Measurements from ENCODE around the gene ADGRL4. TPM values are rescaled to one million over a fixed set of nuclear protein-coding genes. Genes with fewer than 3 reads are reported as not detected.
"Not testable (repeated sequence)": the region's sequence is repeated elsewhere in the genome, so short reads cannot be mapped to it uniquely, and the experiment has no call there.

ADGRL4 gene
- total and polyA plus RNA-seq, 2 donors from 2014 or later: 16.8 to 43.0 TPM

DNA sequence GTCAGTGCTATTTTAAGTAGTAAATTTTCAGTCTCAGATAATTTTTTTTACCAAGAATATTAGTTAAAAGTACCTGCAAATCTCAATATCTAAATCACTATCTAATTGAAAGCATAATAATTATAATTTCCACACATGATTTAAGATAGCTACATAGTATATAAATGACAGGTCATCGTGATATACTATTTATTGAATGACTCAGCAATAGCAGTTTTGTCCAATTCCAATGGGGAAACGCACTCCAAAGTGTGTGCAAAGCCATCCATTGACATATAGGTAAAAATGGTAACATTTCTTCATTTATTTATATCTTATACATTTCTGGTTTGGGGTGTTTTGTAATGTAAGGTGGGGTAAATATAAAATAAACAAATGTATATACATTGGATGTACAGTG, 19.5 kb downstream of the ADGRL4 start:
- H3K36me3 ChIP-seq (ENCODE audit: control insufficient read depth in 2 of 3, insufficient read depth in 3 of 3, low read length in 3 of 3): no peaks in the 10 kb centered on the region
- H3K27ac ChIP-seq (ENCODE audit: low read depth in 2 of 2, low read length in 2 of 2): no peak overlapping the region
- no peaks in the 10 kb centered on the region for H3K9me3 ChIP-seq (ENCODE audit: control insufficient read depth in 2 of 3, insufficient read depth in 1 of 3, low read length in 3 of 3)
- H3K27me3 ChIP-seq (ENCODE audit: control insufficient read depth, insufficient read depth, low read length): no peaks in the 10 kb centered on the region
- no peak for TF ChIP-seq CTCF (IDR thresholded peaks at IDR 0.05; ENCODE audit: borderline replicate concordance, extremely low read depth, insufficient read depth)
- H3K4me1 ChIP-seq (ENCODE audit: control insufficient read depth in 2 of 3, insufficient read depth in 2 of 3, low read depth in 1 of 3, low read length in 3 of 3): no peaks in the 10 kb centered on the region
- no peak overlapping the region for H3K9ac ChIP-seq (ENCODE audit: low read length in 3 of 3)
- H3K4me3 ChIP-seq (ENCODE audit: low read length in 3 of 3): no peak overlapping the region
- no peak for FAIRE-seq
- no peak for DNase-seq
- intact Hi-C loops (cut with DNase I): no loop called here

GRCh38 chr1:78980511-78980910, 26.0 kb downstream of the ADGRL4 start:
- H3K27ac ChIP-seq (ENCODE audit: low read depth in 2 of 2, low read length in 2 of 2): no peak overlapping the region
- DNase-seq: peak in 2 of 5 donors; percentile 12 to 30
- TF ChIP-seq CTCF (IDR thresholded peaks at IDR 0.05; ENCODE audit: borderline replicate concordance, extremely low read depth, insufficient read depth): no peak
- no peaks in the 10 kb centered on the region for H3K27me3 ChIP-seq (ENCODE audit: control insufficient read depth, insufficient read depth, low read length)
- no peaks in the 10 kb centered on the region for H3K36me3 ChIP-seq (ENCODE audit: control insufficient read depth in 2 of 3, insufficient read depth in 3 of 3, low read length in 3 of 3)
- intact Hi-C loops (cut with DNase I): no loop called here
- H3K4me1 ChIP-seq (ENCODE audit: control insufficient read depth in 2 of 3, insufficient read depth in 2 of 3, low read depth in 1 of 3, low read length in 3 of 3): no peaks in the 10 kb centered on the region
- H3K9me3 ChIP-seq (ENCODE audit: control insufficient read depth in 2 of 3, insufficient read depth in 1 of 3, low read length in 3 of 3): no peaks in the 10 kb centered on the region
- no peak overlapping the region for H3K4me3 ChIP-seq (ENCODE audit: low read length in 3 of 3)
- no peak for FAIRE-seq
- H3K9ac ChIP-seq (ENCODE audit: low read length in 3 of 3): no peak overlapping the region

DNA sequence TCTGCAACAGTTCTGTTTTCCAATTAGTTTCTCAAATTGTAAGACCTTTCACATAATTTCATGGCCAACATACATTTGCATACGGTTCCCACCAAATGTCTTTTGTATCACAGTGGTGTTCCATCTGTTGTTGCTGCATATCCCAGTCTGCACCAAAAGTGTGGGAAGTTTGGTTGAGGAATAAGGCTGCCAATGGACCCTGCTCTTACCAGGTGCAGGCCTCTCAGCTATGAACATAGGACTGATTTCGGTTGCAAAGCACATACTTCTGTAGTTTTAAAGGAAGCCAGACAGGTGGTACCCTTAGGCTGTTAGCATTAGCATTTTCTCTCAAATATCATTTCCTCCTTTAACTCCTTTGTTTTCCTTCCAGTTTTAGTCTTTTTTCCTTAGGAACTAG, 33.8 kb downstream of the ADGRL4 start:
- Histone ChIP-seq H3K4me3 (ENCODE audit: low read length in 3 of 3) (no peak overlapping the region), H3K4me1 (ENCODE audit: control insufficient read depth in 2 of 3, insufficient read depth in 2 of 3, low read depth in 1 of 3, low read length in 3 of 3) (no peaks in the 10 kb centered on the region), H3K9ac (ENCODE audit: low read length in 3 of 3) (no peak overlapping the region), H3K36me3 (ENCODE audit: control insufficient read depth in 2 of 3, insufficient read depth in 3 of 3, low read length in 3 of 3) (no peaks in the 10 kb centered on the region), H3K27ac (ENCODE audit: low read depth in 2 of 2, low read length in 2 of 2) (no peak overlapping the region), H3K9me3 (ENCODE audit: control insufficient read depth in 2 of 3, insufficient read depth in 1 of 3, low read length in 3 of 3) (no peaks in the 10 kb centered on the region), H3K27me3 (ENCODE audit: control insufficient read depth, insufficient read depth, low read length) (no peaks in the 10 kb centered on the region)
- intact Hi-C loops (cut with DNase I): no loop called here
- DNase-seq (peak in 3 of 5 donors; percentile 11 to 29 (median 14)), FAIRE-seq (no peak)
- no peak for TF ChIP-seq CTCF (IDR thresholded peaks at IDR 0.05; ENCODE audit: borderline replicate concordance, extremely low read depth, insufficient read depth)

- FAIRE-seq; DNase-seq; H3K27ac ChIP-seq (ENCODE audit: low read depth in 2 of 2, low read length in 2 of 2); H3K27me3 ChIP-seq (ENCODE audit: control insufficient read depth, insufficient read depth, low read length); H3K36me3 ChIP-seq (ENCODE audit: control insufficient read depth in 2 of 3, insufficient read depth in 3 of 3, low read length in 3 of 3); H3K9ac ChIP-seq (ENCODE audit: low read length in 3 of 3); H3K9me3 ChIP-seq (ENCODE audit: control insufficient read depth in 2 of 3, insufficient read depth in 1 of 3, low read length in 3 of 3); H3K4me3 ChIP-seq (ENCODE audit: low read length in 3 of 3); intact Hi-C loops (cut with DNase I); H3K4me1 ChIP-seq (ENCODE audit: control insufficient read depth in 2 of 3, insufficient read depth in 2 of 3, low read depth in 1 of 3, low read length in 3 of 3): not testable (repeated sequence)
Measured at GRCh38 chr1:78967091-78967490, 39.4 kb downstream of the ADGRL4 start.

Data from kidney (tissue), 14 donors.